Parathyroid adenoma (tissue), 2 donors: Measurements from ENCODE around the gene CSF3R.

ENCODE experiments used
- H2AFZ ChIP-seq: fragments of 300-600 bp; sonication (generic); one replicate; pipeline ENCODE4 v1.7.0; 2017; ENCODE audit warnings: antibody characterized with exemption, mild to moderate bottlenecking
- H3K27ac ChIP-seq: fragments of 300-600 bp; sonication (generic); one replicate; pipeline ENCODE4 v1.7.0; 2017
- H3K27me3 ChIP-seq: fragments of 300-600 bp; sonication (generic); one replicate; pipeline ENCODE4 v1.7.0; 2017; ENCODE audit warnings: low read length; ENCODE audit not compliant: control insufficient read depth, insufficient read depth
- H3K36me3 ChIP-seq: fragments of 300-600 bp; sonication (generic); one replicate; pipeline ENCODE4 v1.7.0; 2017; ENCODE audit warnings: low read length; ENCODE audit not compliant: control insufficient read depth, insufficient read depth
- H3K4me1 ChIP-seq: fragments of 300-600 bp; sonication (generic); one replicate; pipeline ENCODE4 v1.7.0; 2017; ENCODE audit warnings: control low read depth
- H3K4me2 ChIP-seq: fragments of 300-600 bp; sonication (generic); one replicate; pipeline ENCODE4 v1.7.0; 2017; ENCODE audit warnings: low read length
- H3K4me3 ChIP-seq: fragments of 300-600 bp; sonication (generic); one replicate; pipeline ENCODE4 v1.7.0; 2017; ENCODE audit warnings: low read depth, low read length
- H3K79me2 ChIP-seq: fragments of 300-600 bp; sonication (generic); one replicate; pipeline ENCODE4 v1.7.0; 2017; ENCODE audit warnings: control low read depth
- H3K9ac ChIP-seq: fragments of 300-600 bp; sonication (generic); one replicate; pipeline ENCODE4 v1.7.0; 2017; ENCODE audit warnings: mild to moderate bottlenecking
- H3K9me3 ChIP-seq: fragments of 300-600 bp; sonication (generic); one replicate; pipeline ENCODE4 v1.7.0; 2017; ENCODE audit warnings: low read length; ENCODE audit not compliant: control insufficient read depth
- TF ChIP-seq, protein P1 (sequence below): fragments of 300-600 bp; sonication (generic); IDR thresholded peaks from one replicate; pipeline ENCODE4 v1.7.0; 2017; ENCODE audit warnings: antibody characterized with exemption, mild to moderate bottlenecking
- donor health status: primary hyperparathyroidism.

The CSF3R gene

DNA sequence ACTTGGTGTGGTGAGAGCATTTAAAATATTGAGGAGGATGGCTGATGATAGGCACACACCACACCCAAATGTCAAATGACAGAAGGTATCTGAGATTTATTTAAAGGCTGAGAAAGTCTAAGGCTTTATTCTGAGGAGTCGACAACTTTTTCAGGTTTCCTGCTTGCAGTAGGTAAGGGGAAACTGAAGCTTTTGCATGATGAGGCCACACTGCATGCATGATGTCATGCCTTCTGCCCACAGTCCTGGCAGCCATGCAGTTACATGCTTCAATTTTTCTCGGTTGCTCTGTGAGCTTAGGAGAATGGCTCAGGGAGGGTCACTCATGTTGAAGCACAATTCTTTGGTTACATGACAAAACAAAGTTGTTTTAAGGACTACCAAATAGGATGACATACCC lies 39.4 kb downstream of the CSF3R start:
- Histone ChIP-seq H3K4me3 (no peak overlapping the region), H3K4me2 (no peak overlapping the region), H3K36me3 (no peaks in the 10 kb centered on the region), H3K9me3 (no peaks in the 10 kb centered on the region), H3K4me1 (no peaks in the 10 kb centered on the region), H3K9ac (no peak overlapping the region), H2AFZ (no peak overlapping the region), H3K27ac (no peak overlapping the region), H3K27me3 (no peaks in the 10 kb centered on the region), H3K79me2 (no peaks in the 10 kb centered on the region)
- TF ChIP-seq, protein P1, sequence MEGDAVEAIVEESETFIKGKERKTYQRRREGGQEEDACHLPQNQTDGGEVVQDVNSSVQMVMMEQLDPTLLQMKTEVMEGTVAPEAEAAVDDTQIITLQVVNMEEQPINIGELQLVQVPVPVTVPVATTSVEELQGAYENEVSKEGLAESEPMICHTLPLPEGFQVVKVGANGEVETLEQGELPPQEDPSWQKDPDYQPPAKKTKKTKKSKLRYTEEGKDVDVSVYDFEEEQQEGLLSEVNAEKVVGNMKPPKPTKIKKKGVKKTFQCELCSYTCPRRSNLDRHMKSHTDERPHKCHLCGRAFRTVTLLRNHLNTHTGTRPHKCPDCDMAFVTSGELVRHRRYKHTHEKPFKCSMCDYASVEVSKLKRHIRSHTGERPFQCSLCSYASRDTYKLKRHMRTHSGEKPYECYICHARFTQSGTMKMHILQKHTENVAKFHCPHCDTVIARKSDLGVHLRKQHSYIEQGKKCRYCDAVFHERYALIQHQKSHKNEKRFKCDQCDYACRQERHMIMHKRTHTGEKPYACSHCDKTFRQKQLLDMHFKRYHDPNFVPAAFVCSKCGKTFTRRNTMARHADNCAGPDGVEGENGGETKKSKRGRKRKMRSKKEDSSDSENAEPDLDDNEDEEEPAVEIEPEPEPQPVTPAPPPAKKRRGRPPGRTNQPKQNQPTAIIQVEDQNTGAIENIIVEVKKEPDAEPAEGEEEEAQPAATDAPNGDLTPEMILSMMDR, result no peak

DNA sequence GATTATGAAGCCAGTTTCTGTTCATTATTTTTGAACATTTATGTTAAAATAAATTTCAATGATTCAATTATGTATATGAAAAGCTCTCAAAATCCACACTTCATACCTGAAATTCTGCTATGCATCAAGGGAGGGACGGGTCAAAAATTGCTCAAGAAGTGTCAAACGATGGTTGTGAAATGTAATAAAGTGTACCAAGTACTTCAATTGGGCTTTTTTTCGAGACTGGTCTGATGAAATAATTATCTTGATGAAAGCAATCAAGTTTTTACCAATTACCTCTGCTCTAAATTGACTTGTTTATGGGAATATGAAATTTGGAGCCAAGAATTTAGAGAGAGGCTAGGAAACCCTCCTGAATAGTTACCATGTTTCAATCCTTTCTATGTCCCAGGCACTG lies 40.4 kb downstream of the CSF3R start:
- Histone ChIP-seq H3K4me1 (no peaks in the 10 kb centered on the region), H3K9me3 (no peaks in the 10 kb centered on the region), H3K27ac (no peak overlapping the region), H3K9ac (no peak overlapping the region), H3K4me3 (no peak overlapping the region), H3K79me2 (no peaks in the 10 kb centered on the region), H2AFZ (no peak overlapping the region), H3K36me3 (no peaks in the 10 kb centered on the region), H3K27me3 (no peaks in the 10 kb centered on the region), H3K4me2 (no peak overlapping the region)
- TF ChIP-seq, protein P1, result no peak

DNA sequence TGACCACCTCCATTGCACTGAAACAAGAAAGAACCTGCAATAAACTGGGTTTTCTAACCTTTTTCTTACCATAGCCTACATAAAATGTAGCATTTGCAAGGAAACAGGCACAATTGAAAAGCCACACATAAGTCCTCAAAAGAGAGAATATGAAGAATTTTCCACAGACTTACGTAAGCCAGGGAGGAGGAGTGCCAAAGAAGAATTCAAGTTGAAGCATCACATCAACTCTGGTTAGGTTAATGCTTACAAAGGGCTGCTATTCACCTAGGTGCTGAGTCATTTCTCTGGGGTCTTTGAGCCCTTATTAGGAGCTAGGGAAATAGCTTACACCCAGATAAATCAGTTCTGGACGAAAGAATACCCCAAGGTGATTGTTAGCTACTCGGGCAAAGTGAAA lies 42.1 kb downstream of the CSF3R start:
- Histone ChIP-seq H3K4me2 (no peak overlapping the region), H3K79me2 (no peaks in the 10 kb centered on the region), H3K36me3 (no peaks in the 10 kb centered on the region), H3K4me3 (no peak overlapping the region), H3K9ac (no peak overlapping the region), H3K4me1 (no peaks in the 10 kb centered on the region), H3K9me3 (no peaks in the 10 kb centered on the region), H3K27ac (no peak overlapping the region), H3K27me3 (no peaks in the 10 kb centered on the region), H2AFZ (no peak overlapping the region)
- TF ChIP-seq, protein P1, result no peak

DNA sequence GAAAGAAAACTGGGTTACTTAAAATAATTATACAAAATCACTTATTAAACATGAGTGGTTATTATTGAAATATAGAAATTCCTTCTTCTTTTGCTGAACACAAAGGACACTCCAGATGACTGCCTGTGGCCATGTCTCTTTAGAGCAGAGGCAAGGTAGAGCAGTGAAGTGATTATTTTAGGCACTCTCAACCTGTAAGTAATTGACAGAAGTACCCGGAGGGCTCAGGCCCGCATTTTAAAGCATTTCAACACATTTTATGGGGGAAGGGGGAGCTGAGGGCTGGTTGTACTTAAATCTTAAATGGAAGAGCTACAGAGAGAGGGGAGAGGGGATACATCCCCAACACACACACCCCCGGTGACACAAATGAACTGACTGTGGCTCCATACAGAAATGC lies 42.7 kb downstream of the CSF3R start:
- H3K27me3 ChIP-seq, result no peaks in the 10 kb centered on the region
- no peak overlapping the region for H2AFZ ChIP-seq
- no peaks in the 10 kb centered on the region for H3K4me1 ChIP-seq
- H3K4me2 ChIP-seq, result no peak overlapping the region
- TF ChIP-seq, protein P1, result no peak
- no peaks in the 10 kb centered on the region for H3K36me3 ChIP-seq
- H3K9me3 ChIP-seq, result no peaks in the 10 kb centered on the region
- H3K4me3 ChIP-seq, result no peak overlapping the region
- H3K79me2 ChIP-seq, result no peaks in the 10 kb centered on the region
- no peak overlapping the region for H3K27ac ChIP-seq
- H3K9ac ChIP-seq, result no peak overlapping the region

DNA sequence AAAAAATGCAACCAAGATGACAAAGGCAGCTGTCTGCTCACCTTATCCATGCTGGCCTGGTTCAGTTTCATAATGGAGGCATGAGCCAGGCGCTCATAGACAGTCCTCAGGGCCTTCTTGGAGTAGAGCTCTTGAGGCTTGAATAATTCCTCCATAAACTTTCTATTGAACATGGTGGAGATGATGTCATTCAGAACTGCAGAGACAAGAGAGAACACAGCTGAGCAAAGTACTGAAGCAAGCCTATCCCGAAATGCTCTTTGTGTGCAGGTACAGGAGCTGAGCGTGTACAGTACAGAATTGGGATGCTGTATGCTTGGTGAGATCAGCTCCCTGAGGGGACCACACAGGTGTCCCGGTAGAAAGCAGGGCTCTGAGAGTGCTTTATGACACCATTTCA lies 44.0 kb downstream of the CSF3R start:
- no peaks in the 10 kb centered on the region for H3K27me3 ChIP-seq
- TF ChIP-seq, protein P1, result no peak
- H3K4me2 ChIP-seq, result no peak overlapping the region

More for the DNA sequence above, 44.0 kb downstream of the CSF3R start:
- Histone ChIP-seq H3K9me3 (no peaks in the 10 kb centered on the region), H3K36me3 (no peaks in the 10 kb centered on the region), H3K4me1 (no peaks in the 10 kb centered on the region), H3K79me2 (no peaks in the 10 kb centered on the region), H3K9ac (no peak overlapping the region), H3K4me3 (no peak overlapping the region), H2AFZ (no peak overlapping the region), H3K27ac (no peak overlapping the region)
